NB4 (cell line): Measurements from ENCODE around the gene PDE11A.

Source experiments
- DNase-seq: peaks from one replicate; pipeline ENCODE4 v3.0.0; 2010; ENCODE audit warnings: low read depth
- H3K4me3 ChIP-seq: one replicate; pipeline ENCODE4 v1.5.1; 2011; ENCODE audit warnings: mild to moderate bottlenecking, low read depth, low read length, moderate library complexity
- MAX ChIP-seq: IDR thresholded peaks from 2 replicates; pipeline ENCODE4 v1.6.1; 2011; ENCODE audit warnings: low read depth, low read length
- MYC ChIP-seq: IDR thresholded peaks from 2 replicates; pipeline ENCODE4 v1.6.1; 2011; ENCODE audit warnings: low read depth, low read length
- POLR2A ChIP-seq: IDR thresholded peaks from 2 replicates; pipeline ENCODE4 v1.6.1; 2011; ENCODE audit warnings: mild to moderate bottlenecking; ENCODE audit not compliant: insufficient read length; ENCODE audit errors: extremely low read depth
- TF ChIP-seq, protein P1 (sequence below): IDR thresholded peaks from one replicate; pipeline ENCODE4 v1.5.1; 2012; ENCODE audit warnings: low read depth, low read length

Gene PDE11A

DNA sequence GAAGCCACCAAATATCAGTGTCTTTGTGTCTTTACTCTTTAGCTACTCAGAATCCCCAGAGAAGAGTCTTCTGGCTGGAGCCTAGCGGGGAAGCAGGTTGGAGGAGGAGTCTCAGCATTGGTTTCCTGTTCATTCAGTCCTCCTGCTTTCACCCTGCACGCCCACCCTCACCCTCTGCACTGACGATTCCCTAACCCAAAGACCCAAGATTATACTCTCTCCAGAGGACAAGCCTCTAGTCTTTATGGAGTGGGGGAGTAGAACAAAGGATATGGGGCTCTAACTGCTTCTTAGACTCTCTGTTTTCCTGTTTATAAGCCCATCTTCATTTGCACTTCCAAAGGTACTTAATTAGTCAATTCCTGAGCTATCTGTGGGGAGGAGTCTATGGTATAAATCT, 341.2 kb downstream of the PDE11A start:
- no peak for TF ChIP-seq MAX
- TF ChIP-seq POLR2A = no peak
- TF ChIP-seq, protein P1, sequence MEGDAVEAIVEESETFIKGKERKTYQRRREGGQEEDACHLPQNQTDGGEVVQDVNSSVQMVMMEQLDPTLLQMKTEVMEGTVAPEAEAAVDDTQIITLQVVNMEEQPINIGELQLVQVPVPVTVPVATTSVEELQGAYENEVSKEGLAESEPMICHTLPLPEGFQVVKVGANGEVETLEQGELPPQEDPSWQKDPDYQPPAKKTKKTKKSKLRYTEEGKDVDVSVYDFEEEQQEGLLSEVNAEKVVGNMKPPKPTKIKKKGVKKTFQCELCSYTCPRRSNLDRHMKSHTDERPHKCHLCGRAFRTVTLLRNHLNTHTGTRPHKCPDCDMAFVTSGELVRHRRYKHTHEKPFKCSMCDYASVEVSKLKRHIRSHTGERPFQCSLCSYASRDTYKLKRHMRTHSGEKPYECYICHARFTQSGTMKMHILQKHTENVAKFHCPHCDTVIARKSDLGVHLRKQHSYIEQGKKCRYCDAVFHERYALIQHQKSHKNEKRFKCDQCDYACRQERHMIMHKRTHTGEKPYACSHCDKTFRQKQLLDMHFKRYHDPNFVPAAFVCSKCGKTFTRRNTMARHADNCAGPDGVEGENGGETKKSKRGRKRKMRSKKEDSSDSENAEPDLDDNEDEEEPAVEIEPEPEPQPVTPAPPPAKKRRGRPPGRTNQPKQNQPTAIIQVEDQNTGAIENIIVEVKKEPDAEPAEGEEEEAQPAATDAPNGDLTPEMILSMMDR = no peak
- no peak for TF ChIP-seq MYC
- peak; percentile 5 for DNase-seq

DNA sequence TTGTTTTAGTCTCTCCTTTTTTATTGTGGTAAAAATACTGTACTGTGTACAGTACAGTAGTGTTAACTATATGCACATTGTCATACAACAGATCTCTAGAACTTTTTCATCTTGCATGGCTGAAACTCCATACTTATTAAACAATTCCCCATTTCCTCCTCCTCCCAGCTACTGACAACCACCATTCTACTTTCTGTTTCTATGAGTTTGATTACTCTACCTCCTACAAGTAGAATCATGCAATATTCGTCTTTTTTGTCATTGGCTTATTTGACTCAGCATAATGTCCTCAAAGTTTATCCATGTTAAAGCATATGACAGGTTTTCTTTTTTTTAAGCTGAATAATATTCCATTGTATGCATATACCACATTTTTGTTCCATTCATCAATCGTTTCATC, 341.8 kb downstream of the PDE11A start:
- DNase-seq = no peak
- TF ChIP-seq, protein P1 = no peak
- TF ChIP-seq MAX (no peak), POLR2A (no peak), MYC (no peak)
- no peak overlapping the region for H3K4me3 ChIP-seq

More for the DNA sequence above, 341.2 kb downstream of the PDE11A start:
- no peak overlapping the region for H3K4me3 ChIP-seq

DNA sequence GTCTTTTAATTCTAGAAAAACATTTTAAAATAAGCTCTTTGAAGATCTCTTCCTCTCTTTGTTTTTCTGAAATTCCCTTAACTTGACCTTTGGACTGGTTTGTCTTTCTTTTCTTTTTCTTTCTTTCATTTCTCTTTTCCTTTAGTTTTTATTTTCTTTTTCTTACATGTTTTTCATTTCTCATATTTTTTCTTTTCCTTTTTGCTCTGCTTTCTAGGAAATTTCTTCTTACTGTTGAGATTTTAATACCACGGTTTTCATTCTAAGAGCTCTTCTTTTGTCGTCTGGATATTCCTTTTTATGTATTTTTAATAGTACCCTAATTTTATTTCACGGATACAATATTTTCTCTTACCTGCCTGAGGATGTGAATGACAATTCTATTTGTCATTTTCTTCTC, 342.2 kb downstream of the PDE11A start:
- DNase-seq = no peak
- no peak overlapping the region for H3K4me3 ChIP-seq
- TF ChIP-seq MYC = no peak
- TF ChIP-seq POLR2A = no peak
- no peak for TF ChIP-seq MAX
- TF ChIP-seq, protein P1 = no peak

GRCh38 chr2:177728920-177729319, 343.7 kb downstream of the PDE11A start:
- DNase-seq = no peak
- no peak overlapping the region for H3K4me3 ChIP-seq
- TF ChIP-seq MYC (no peak), MAX (no peak), POLR2A (no peak)
- TF ChIP-seq, protein P1 = no peak

DNA sequence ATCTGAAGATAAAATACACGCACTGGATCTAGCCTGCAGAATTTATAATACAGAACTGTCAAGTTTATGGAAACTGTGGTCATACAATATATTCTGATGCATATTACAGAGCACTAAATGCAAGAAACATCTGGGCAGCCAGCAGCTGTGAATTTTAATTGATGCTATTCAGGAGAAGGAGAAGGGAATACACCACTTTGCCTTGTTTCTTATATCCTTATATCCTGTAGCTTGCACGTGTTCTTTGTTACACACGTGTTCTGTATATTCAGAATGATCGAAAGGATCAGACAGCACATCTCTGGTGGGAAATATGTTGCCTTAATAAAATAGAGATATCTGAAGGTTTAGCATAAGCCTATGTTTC, 344.2 kb downstream of the PDE11A start:
- TF ChIP-seq MYC = no peak
- TF ChIP-seq MAX = no peak
- TF ChIP-seq, protein P1 = no peak
- TF ChIP-seq POLR2A = no peak
- no peak overlapping the region for H3K4me3 ChIP-seq
- DNase-seq = no peak
